Stimulated activated CD8-positive, alpha-beta memory T cell treated with anti-CD3 and anti-CD28 coated beads, Interleukin-7, amount 100 ng/mL, for 4 hours (primary cell): Measurements from ENCODE around the gene OPN4.

Experiments used
- DNase-seq, 2 donors: peaks; one replicate each; pipeline ENCODE4 v3.0.0-alpha.2; 2020; ENCODE audit warnings: low read depth in 2 of 2

Gene OPN4

GRCh38 chr10:86662186-86663045 is 8.1 kb downstream of the OPN4 start:
- no peak for DNase-seq

GRCh38 chr10:86663046-86663345 is 8.6 kb downstream of the OPN4 start:
- no peak for DNase-seq

DNA sequence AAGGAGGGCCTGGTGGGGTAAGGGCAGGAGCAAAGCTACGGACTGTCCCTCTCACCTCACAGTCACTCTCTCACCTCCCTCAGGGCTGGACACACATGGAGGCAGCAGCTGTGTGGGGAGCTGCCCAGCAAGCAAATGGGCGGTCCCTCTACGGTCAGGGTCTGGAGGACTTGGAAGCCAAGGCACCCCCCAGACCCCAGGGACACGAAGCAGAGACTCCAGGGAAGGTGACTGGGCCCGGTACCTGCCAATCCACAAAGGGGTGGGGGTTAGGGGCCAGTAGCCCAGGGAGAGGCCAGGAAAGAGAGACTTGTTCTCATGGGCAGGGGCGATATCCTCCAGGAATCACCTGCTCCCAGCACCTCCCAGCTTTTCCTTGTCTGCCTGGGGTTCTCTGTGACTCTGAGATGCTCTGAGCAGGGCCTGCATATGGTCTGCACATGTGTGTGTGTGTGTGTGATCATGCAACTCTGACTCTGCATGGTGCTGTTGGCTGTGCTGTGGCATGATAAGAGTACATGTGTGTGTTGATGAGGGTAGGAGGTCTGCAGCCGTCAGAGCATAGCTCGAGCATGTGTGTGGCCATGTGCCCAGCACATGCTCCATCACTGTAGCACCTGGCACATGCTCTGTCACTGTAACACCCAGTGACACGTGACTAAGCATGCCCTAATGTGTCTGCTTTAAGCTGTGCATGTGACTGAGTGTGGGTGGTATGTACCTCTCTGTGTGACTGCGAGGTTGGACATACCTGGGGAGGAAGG is 9.4 kb downstream of the OPN4 start:
- DNase-seq, result no peak

DNA sequence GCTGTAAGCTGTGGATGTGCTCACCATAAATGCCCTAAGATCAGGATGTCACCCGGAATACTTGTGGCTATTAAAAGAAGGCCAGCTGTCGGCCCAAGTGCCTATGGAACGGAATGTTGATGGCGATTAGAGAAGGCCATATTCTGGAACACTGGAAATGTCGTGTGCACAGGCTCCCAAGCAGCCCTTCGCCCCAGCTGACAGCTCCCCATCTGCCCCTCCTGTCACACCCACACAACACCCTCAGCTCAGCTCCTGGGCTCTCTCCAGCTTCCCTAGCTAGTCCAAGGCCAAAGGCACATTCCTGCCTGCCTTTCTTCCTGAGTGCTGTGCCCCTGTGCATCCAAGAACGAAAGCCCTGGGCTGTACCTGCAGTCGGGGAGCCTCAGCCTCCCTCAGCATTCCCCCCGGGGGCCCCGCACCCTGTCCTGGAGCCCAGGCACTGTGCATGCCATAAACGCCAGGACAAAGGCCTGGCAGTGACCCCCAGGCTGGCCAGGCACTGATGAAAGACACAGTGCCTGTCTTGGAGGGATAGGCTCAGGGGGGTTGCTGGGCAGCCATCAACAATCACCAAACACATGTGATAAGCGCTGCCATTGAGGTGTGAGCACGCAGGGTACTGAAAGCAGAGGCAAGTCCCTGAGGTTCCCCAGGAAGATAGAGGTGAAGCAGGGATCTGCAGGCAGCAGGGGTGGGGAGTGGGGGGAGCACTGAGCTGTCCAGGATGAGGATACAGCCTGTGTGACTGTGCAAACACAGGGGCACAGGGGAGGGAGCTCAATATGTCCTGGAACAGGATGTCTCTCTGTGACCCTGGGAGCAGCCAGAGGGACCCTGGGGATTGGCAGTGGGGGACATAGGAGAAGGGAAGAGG is 10.2 kb downstream of the OPN4 start:
- no peak for DNase-seq

DNA sequence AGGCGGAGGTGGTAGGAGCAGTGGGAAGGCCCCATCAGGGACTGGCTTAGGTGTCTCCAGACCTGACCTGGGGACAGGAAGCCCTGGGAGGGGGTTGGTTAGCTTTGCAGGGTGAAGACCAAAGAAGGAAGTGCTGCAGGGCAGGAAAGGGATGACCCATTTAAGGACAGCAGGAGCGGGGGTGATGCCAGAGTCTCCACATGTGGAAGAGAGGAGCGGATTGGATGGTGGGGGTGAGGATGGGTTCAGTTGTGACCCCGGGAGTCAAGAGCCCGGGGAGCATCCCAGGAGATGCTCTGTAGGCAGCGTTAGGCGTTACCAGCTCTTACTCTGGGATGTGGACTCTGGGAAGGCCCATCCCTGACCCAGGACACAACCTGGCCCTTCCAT is 10.9 kb downstream of the OPN4 start:
- no peak for DNase-seq

- no peak for DNase-seq
These were observed 11.5 kb downstream of the OPN4 start for GRCh38 chr10:86665868-86666267.

DNA sequence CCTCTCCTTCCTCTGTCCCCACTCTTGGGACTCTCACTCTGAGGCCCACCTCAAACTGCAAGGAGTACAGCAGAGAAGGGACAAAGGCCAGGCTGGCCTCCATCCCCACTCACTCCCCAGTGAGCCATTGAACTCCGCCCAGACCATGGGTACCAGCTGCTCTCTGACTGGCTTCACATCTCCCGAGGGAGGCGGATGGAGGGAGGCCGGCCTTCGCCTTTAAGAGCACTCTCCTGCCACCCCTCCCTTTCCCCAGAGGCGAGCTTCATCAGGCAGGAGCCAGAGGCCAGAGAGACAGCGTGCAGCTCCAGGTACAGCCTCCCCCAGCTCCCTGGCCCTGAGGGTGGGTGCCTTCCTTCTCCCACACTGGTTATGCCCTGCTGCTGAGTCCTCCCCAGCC is 12.2 kb downstream of the OPN4 start:
- DNase-seq, result no peak

GRCh38 chr10:86667421-86668181 is 13.3 kb downstream of the OPN4 start:
- DNase-seq, result no peak

- no peak for DNase-seq
These were observed 14.2 kb downstream of the OPN4 start, which contains the start of gene LDB3 for GRCh38 chr10:86668297-86669165. LDB3 (plus strand) TSS chr10:86668511; CDS start chr10:86668692, 181 bp downstream.

DNA sequence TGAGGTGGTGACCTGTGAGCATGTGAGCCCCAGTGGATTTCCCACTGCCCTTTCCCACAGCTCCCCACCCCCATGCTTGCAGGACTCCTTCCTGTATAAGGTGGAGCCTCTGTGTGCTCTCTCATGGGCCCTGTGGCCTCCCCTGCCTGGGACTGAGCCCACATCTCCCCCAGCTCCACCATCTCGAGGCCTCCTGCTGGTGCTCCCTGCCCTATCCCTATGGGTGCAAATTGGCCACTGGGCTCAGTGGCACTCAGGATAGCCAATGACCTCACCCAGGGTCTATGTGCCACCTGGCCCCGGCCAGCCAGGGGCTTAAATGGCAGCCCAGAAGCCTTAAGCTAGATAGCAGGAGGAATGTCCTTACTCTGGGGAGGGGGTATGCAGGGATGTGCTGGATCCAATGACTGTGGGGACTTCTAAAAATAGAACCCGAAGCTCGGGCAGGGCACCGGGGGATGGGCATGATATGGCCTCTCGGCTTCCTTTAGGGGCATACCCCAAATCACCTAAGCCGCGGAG is 16.0 kb downstream of the OPN4 start:
- no peak for DNase-seq

DNA sequence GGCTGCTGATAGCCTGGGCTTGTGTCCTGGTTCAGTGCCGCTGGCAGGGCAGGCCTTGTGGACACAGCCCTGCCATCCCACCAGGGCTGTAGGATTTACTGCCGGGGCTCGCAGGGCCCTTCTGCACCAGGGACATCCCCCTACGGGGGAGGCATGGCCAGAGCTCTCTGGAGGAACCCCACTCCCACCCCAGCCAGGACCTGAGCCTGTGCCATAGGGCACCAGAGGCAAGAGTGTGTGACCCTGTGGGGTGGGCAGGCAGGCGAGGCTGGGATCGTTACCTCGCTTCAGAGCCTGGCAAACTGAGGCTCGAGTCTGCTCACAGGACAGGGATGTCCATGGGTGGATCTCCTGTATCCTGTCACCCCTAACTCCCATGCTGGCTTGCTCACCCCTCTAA is 16.5 kb downstream of the OPN4 start:
- no peak for DNase-seq

GRCh38 chr10:86671419-86671818 is 17.1 kb downstream of the OPN4 start:
- no peak for DNase-seq

- DNase-seq, result no peak
These were observed 17.8 kb downstream of the OPN4 start for GRCh38 chr10:86671985-86672710.

- no peak for DNase-seq
These were observed 19.0 kb downstream of the OPN4 start for GRCh38 chr10:86673216-86673826.

- no peak for DNase-seq
These were observed 19.7 kb downstream of the OPN4 start for GRCh38 chr10:86673827-86674581.

GRCh38 chr10:86674912-86675311 is 20.6 kb downstream of the OPN4 start:
- DNase-seq, result no peak

DNA sequence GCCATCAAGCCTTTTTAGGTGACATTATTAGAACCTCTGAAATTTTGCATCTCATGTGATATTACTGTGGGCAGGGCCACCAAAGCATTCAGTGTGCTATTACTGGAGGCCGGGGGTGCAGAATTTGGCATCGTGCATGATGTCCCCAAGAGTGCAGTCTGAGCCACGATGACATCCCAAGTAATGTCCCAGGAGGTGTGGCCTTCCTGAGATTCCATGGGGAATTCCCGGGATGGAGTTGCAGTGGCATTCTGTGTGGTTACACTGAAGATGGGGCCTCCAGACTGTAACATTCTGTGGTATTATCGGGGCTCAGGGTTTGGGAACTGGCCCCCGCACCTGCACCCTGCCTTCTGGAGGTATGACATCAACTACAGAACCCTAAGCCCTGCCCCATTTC is 23.0 kb downstream of the OPN4 start:
- no peak for DNase-seq

DNA sequence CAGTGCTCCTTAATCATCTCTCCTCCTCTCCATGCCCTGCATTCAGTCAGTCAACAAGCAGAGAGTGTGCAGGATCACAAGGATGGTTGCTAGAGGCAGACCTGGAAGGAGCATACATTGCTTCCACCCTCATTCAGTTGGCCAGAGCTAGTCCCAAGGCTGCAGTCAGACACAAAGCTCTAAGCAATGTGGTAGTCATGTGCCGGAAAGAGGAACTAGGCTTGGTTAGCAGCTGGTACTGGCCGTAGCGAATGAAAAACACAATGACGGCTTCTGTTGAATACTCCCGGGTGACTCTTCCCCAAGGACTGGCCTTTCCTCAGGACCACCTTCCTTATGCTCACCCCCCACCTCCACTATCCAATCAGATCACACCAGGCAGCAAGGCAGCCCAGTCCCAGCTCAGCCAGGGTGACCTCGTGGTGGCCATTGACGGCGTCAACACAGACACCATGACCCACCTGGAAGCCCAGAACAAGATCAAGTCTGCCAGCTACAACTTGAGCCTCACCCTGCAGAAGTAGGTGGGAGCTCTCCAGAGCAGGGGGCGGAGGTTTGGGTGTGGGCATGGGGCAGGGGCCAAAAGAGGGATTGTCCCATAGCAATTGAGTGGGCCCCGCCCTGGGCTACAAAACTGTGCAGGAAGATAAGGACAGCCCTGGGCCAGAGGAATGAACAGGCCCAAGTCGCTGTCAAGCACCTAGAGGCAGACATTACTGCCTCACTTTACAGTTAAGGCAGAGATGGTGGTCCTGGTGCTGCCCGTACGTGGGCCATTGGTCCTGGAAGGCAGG is 24.8 kb downstream of the OPN4 start:
- DNase-seq, result no peak
